HepG2 (cell line): Measurements from ENCODE around the gene KCNQ1OT1. TPM values are rescaled to one million over a fixed set of nuclear protein-coding genes. Genes with fewer than 3 reads are reported as not detected.

Experiments
- AGO2 ChIP-seq: fragments of 200-400 bp; formaldehyde crosslinking; optimal IDR thresholded peaks from 2 replicates; pipeline ENCODE3; 2017; ENCODE audit warnings: mild to moderate bottlenecking, low read depth, low read length, moderate library complexity
- FOXA3 ChIP-seq: IDR thresholded peaks from 2 replicates; pipeline ENCODE4 v1.6.1; 2016; ENCODE audit warnings: missing genetic modification reagents, missing compliant biosample characterization
- JARID2 ChIP-seq: sonication (generic); formaldehyde crosslinking; IDR thresholded peaks from 2 replicates; pipeline ENCODE4 v1.8.1; 2023; ENCODE audit warnings: missing genetic modification reagents, inconsistent platforms; ENCODE audit not compliant: insufficient replicate concordance
- KAT2B ChIP-seq: fragments of 150-350 bp; IDR thresholded peaks from 2 replicates; pipeline ENCODE4 v1.6.1; 2014; ENCODE audit warnings: low read depth, low read length, borderline replicate concordance
- KDM1A ChIP-seq: IDR thresholded peaks from 2 replicates; pipeline ENCODE4 v1.6.1; 2016; ENCODE audit warnings: missing compliant biosample characterization
- POLR2A ChIP-seq, 2 experiments: IDR thresholded peaks; 2 replicates each; pipeline ENCODE4 v1.6.1; 2011; ENCODE audit warnings: low read depth in 2 of 2, low read length in 2 of 2, mild to moderate bottlenecking in 1 of 2, moderate library complexity in 1 of 2; ENCODE audit not compliant: insufficient read depth in 1 of 2
- SOX5 ChIP-seq: IDR thresholded peaks from 2 replicates; pipeline ENCODE4 v1.6.1; 2016; ENCODE audit warnings: borderline replicate concordance
- TEAD3 ChIP-seq: optimal IDR thresholded peaks from 2 replicates; pipeline ENCODE3; 2016; ENCODE audit warnings: borderline replicate concordance
- ZNF143 ChIP-seq: sonication (generic); formaldehyde crosslinking; IDR thresholded peaks from 2 replicates; pipeline ENCODE4 v1.4.0; 2020; ENCODE audit warnings: missing genetic modification reagents
- ZNF510 ChIP-seq: sonication (generic); formaldehyde crosslinking; IDR thresholded peaks from 2 replicates; pipeline ENCODE4 v1.4.0; 2020; ENCODE audit warnings: low read depth, mild to moderate bottlenecking, missing genetic modification reagents
- ZNF564 ChIP-seq: sonication (generic); formaldehyde crosslinking; IDR thresholded peaks from 2 replicates; pipeline ENCODE4 v1.8.1; 2023; ENCODE audit warnings: mild to moderate bottlenecking, missing genetic modification reagents
- ZSCAN9 ChIP-seq: IDR thresholded peaks from 2 replicates; pipeline ENCODE4 v1.6.1; 2016; ENCODE audit warnings: borderline replicate concordance
- polyA plus RNA-seq, 8 experiments: library from polyadenylated mRNA; depleted of rRNA in 3 of 8; stranded (reverse) in 7 of 8; unstranded in 1 of 8; fragments of >200 nt; fragmentation: Illumina TruSeq in 4 of 8; extraction: Trizol in 4 of 8; gene quantifications; 2 replicates each; pipeline versions ENCODE4 v1.2.1 to v1.2.3, GENCODE V29; 2011 to 2016; ENCODE audit warnings: low read depth in 4 of 8, missing spikeins in 1 of 8, mixed read lengths in 1 of 8; ENCODE audit not compliant: insufficient read depth in 1 of 8
- total RNA-seq, 5 experiments: library from RNA; depleted of rRNA; stranded (reverse); fragments of >200 nt; fragmentation: Illumina TruSeq; extraction: Trizol; gene quantifications; 2 replicates each; pipeline ENCODE4 v1.2.3, GENCODE V29; 2016; ENCODE audit warnings: low read depth in 1 of 5
- TF ChIP-seq, protein P1 (sequence below): sonication (generic); formaldehyde crosslinking; IDR thresholded peaks from 2 replicates; pipeline ENCODE4 v1.4.0; 2020; ENCODE audit warnings: mild to moderate bottlenecking, missing genetic modification reagents
- TF ChIP-seq, protein P2 (sequence below): IDR thresholded peaks from 2 replicates; pipeline ENCODE4 v1.4.0; 2020; ENCODE audit warnings: mild to moderate bottlenecking, missing genetic modification reagents
- TF ChIP-seq, protein P3 (sequence below): IDR thresholded peaks from 2 replicates; pipeline ENCODE4 v1.6.1; 2012; ENCODE audit warnings: inconsistent platforms
- TF ChIP-seq, protein P4 (sequence below): sonication (generic); formaldehyde crosslinking; IDR thresholded peaks from 2 replicates; pipeline ENCODE4 v1.4.0; 2020; ENCODE audit warnings: missing genetic modification reagents
- TF ChIP-seq, protein P5 (sequence below): IDR thresholded peaks from 2 replicates; pipeline ENCODE4 v1.6.1; 2016; ENCODE audit warnings: low read depth, control low read depth

Gene KCNQ1OT1
- total and polyA plus RNA-seq, 2 of the 13 experiments (the other 11 are each of a cell fraction or from before 2014, with no cell fraction given): 1.3 to 18.9 TPM

DNA sequence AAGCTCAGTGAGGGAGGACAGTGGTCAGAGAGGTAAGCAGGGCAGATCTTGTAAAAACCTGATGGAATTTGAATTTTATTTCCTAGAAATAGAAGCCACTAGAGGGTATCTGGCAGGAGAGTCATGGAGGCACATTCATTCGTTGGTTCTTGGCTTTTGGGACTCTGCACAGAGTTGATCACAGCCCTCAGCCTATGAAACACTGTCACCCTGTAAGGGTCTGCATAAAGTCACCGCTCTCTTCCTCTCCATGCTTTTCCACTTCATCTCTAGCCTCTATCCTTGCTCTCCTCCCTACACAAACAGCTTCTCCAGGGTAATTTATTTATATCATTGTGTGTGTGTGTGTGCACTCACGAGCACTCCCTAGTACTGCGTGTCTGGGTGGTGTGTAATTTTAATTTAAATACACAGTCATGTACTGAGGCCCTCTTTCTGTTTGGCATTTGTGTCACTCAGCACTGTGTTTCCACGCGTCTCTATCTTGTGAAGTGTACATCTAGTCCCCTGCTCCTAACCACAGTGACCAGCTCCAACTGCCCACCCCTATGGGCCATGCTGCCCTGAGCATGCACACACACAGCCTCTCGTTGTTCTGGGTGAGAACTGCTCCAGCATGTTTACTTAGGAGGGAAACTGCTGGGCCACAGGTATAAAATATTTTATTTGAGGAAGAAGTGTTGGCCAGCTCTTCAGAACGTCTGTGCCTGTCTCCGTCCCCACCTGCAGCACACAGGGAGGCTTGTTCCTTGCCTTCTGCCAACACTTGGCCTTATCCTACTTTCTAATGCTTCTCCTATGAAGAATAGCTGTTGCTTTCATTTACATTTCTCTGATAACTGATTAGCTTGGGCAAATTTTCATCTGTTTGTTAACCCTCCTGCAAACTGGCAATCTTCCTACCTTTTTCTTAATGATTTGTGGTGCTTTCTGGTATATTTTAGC is 4.5 kb downstream of the KCNQ1OT1 start (continued):
- TF ChIP-seq, protein P1, sequence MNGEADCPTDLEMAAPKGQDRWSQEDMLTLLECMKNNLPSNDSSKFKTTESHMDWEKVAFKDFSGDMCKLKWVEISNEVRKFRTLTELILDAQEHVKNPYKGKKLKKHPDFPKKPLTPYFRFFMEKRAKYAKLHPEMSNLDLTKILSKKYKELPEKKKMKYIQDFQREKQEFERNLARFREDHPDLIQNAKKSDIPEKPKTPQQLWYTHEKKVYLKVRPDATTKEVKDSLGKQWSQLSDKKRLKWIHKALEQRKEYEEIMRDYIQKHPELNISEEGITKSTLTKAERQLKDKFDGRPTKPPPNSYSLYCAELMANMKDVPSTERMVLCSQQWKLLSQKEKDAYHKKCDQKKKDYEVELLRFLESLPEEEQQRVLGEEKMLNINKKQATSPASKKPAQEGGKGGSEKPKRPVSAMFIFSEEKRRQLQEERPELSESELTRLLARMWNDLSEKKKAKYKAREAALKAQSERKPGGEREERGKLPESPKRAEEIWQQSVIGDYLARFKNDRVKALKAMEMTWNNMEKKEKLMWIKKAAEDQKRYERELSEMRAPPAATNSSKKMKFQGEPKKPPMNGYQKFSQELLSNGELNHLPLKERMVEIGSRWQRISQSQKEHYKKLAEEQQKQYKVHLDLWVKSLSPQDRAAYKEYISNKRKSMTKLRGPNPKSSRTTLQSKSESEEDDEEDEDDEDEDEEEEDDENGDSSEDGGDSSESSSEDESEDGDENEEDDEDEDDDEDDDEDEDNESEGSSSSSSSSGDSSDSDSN (CRISPR knock-in tag): 0 out of 2 replicates have a peak, but pooled peaks have one; percentile 21
- TF ChIP-seq ZNF564 (no peak), FOXA3 (CRISPR knock-in tag) (peak; percentile 88), ZNF143 (no peak), ZNF510 (CRISPR knock-in tag) (no peak), POLR2A (IDR thresholded peaks at IDR 0.05; ENCODE audit: insufficient read depth in 1 of 2, low read depth in 2 of 2, low read length in 2 of 2) (peak in 1 of 2 experiments; percentile 70; a peak in 2 of 4 replicates), ZSCAN9 (CRISPR knock-in tag) (no peak), SOX5 (CRISPR knock-in tag) (peak; percentile 21; the same call in 1 of the 2 replicates), TEAD3 (no peak), KDM1A (CRISPR knock-in tag) (no peak), JARID2 (CRISPR knock-in tag) (no peak), KAT2B (no peak), AGO2 (peak; percentile 74)
- TF ChIP-seq, protein P2, sequence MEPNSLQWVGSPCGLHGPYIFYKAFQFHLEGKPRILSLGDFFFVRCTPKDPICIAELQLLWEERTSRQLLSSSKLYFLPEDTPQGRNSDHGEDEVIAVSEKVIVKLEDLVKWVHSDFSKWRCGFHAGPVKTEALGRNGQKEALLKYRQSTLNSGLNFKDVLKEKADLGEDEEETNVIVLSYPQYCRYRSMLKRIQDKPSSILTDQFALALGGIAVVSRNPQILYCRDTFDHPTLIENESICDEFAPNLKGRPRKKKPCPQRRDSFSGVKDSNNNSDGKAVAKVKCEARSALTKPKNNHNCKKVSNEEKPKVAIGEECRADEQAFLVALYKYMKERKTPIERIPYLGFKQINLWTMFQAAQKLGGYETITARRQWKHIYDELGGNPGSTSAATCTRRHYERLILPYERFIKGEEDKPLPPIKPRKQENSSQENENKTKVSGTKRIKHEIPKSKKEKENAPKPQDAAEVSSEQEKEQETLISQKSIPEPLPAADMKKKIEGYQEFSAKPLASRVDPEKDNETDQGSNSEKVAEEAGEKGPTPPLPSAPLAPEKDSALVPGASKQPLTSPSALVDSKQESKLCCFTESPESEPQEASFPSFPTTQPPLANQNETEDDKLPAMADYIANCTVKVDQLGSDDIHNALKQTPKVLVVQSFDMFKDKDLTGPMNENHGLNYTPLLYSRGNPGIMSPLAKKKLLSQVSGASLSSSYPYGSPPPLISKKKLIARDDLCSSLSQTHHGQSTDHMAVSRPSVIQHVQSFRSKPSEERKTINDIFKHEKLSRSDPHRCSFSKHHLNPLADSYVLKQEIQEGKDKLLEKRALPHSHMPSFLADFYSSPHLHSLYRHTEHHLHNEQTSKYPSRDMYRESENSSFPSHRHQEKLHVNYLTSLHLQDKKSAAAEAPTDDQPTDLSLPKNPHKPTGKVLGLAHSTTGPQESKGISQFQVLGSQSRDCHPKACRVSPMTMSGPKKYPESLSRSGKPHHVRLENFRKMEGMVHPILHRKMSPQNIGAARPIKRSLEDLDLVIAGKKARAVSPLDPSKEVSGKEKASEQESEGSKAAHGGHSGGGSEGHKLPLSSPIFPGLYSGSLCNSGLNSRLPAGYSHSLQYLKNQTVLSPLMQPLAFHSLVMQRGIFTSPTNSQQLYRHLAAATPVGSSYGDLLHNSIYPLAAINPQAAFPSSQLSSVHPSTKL (CRISPR knock-in tag): no peak
- TF ChIP-seq, protein P3, sequence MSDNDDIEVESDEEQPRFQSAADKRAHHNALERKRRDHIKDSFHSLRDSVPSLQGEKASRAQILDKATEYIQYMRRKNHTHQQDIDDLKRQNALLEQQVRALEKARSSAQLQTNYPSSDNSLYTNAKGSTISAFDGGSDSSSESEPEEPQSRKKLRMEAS: peak; percentile 69
- TF ChIP-seq, protein P4, sequence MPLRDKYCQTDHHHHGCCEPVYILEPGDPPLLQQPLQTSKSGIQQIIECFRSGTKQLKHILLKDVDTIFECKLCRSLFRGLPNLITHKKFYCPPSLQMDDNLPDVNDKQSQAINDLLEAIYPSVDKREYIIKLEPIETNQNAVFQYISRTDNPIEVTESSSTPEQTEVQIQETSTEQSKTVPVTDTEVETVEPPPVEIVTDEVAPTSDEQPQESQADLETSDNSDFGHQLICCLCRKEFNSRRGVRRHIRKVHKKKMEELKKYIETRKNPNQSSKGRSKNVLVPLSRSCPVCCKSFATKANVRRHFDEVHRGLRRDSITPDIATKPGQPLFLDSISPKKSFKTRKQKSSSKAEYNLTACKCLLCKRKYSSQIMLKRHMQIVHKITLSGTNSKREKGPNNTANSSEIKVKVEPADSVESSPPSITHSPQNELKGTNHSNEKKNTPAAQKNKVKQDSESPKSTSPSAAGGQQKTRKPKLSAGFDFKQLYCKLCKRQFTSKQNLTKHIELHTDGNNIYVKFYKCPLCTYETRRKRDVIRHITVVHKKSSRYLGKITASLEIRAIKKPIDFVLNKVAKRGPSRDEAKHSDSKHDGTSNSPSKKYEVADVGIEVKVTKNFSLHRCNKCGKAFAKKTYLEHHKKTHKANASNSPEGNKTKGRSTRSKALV: no peak
- TF ChIP-seq, protein P5, sequence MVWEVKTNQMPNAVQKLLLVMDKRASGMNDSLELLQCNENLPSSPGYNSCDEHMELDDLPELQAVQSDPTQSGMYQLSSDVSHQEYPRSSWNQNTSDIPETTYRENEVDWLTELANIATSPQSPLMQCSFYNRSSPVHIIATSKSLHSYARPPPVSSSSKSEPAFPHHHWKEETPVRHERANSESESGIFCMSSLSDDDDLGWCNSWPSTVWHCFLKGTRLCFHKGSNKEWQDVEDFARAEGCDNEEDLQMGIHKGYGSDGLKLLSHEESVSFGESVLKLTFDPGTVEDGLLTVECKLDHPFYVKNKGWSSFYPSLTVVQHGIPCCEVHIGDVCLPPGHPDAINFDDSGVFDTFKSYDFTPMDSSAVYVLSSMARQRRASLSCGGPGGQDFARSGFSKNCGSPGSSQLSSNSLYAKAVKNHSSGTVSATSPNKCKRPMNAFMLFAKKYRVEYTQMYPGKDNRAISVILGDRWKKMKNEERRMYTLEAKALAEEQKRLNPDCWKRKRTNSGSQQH (CRISPR knock-in tag): 0 out of 2 replicates have a peak, but pooled peaks have one; percentile 20
